Stimulated activated CD8-positive, alpha-beta memory T cell treated with anti-CD3 and anti-CD28 coated beads, Interleukin-12 subunit alpha, Interleukin-12 subunit beta, amount 100 ng/mL, for 4 hours (primary cell): Measurements from ENCODE around the gene PNMT.

Experiments used
- DNase-seq: peaks from one replicate; pipeline ENCODE4 v3.0.0-alpha.2; 2020; ENCODE audit warnings: low read depth

Gene PNMT

DNA sequence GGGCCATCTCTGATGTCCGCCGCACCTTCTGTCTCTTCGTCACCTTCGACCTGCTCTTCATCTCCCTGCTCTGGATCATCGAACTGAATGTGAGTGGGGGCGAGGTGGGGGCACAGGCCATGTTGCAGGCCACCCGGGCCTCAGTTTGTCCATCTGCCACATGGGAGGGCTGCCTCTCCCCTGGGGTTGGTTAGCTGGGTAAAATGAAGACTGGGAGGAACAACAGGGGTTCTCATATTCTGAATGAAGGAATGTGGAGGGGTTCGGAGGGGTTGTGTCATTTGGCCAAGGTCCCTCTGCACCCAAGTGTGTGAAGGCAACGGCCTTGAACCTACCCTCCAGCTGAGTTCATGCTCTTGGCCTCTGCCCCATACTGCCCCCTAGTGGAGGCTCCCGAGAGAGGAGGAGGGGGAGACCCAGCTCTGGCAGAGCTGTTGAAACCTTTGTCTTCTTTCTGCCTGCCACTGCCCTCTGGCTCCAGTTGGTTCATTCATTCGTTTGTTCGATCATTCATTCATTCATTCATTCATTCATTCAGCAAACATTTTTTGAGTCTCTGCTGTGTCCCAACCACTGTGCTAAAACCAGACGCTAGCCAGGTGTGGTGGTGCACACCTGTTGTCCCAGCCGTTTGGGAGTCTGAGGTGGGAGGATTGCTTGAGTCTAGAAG is 14.5 kb upstream of the PNMT start:
- peak; percentile 54 for DNase-seq

DNA sequence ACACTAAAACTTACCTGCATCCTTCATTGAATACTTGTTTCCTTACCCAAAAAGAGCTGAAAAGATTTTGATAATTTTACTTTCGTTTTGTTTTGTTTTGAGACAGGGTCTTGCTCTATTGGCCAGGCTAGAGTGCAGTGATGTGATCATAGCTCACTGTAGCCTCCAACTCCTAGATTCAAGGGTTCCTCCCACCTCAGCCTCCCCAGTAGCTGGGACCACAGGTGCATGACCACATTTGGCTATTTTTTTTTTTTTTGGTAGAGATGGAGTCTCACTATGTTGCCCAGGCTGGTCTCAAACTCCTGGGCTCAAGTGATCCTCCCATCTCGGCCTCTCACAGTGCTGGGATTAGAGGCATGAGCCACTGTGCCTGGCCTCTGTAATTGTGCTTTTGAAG is 13.1 kb upstream of the PNMT start:
- DNase-seq, result no peak

DNA sequence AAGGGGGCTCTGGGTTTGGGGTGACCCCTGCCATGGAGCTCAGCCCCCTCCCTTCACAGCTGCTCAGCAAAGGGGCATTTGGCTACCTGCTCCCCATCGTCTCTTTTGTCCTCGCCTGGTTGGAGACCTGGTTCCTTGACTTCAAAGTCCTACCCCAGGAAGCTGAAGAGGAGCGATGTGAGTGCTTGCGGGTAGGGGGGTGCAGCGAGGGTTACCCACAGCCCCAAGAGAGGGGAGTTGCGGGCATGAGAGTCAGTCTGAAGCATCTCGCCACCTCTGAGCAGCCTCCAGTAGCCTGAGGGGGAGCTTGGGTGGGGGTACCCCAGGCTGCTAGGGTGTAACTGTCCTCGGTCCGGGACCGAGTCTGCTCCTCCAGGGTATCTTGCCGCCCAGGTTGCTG is 9.9 kb upstream of the PNMT start:
- DNase-seq, result no peak

GRCh38 chr17:39658760-39659159 is 9.5 kb upstream of the PNMT start:
- DNase-seq, result no peak

DNA sequence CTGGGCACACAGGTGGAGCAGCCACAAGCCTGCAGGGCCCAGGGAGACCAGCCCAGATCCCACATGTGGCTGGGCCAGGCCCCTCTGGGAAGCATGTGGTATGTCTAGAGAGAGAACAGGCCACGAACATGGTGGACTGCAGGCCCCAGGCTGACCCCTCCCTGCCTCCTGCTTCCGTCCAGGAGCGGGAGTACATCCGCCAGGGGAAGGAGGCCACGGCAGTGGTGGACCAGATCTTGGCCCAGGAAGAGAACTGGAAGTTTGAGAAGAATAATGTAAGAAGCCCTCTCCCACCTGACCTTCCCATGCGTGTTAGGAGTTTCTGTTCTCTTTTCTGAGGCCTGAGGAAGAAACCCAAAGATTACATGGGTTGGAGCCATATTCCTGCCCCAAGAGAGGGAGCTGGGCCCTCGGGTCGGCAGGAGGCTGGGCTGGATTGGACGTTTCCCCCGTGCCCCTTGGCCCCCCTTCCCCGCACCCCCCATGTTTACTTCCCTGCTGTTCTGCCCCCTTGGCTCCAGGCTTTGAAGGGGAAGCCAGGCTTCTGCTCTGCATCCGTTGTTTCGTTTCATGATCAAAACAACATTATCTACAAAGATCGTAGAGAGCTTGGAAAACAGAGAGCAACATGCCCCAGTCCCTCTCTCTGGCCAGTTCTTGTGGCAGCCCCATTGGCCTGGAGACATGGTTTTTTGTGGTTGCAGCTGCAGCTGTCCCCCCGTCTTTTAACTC is 8.8 kb upstream of the PNMT start:
- no peak for DNase-seq

- DNase-seq, result no peak
Observed at GRCh38 chr17:39660011-39660360, 8.3 kb upstream of the PNMT start.

DNA sequence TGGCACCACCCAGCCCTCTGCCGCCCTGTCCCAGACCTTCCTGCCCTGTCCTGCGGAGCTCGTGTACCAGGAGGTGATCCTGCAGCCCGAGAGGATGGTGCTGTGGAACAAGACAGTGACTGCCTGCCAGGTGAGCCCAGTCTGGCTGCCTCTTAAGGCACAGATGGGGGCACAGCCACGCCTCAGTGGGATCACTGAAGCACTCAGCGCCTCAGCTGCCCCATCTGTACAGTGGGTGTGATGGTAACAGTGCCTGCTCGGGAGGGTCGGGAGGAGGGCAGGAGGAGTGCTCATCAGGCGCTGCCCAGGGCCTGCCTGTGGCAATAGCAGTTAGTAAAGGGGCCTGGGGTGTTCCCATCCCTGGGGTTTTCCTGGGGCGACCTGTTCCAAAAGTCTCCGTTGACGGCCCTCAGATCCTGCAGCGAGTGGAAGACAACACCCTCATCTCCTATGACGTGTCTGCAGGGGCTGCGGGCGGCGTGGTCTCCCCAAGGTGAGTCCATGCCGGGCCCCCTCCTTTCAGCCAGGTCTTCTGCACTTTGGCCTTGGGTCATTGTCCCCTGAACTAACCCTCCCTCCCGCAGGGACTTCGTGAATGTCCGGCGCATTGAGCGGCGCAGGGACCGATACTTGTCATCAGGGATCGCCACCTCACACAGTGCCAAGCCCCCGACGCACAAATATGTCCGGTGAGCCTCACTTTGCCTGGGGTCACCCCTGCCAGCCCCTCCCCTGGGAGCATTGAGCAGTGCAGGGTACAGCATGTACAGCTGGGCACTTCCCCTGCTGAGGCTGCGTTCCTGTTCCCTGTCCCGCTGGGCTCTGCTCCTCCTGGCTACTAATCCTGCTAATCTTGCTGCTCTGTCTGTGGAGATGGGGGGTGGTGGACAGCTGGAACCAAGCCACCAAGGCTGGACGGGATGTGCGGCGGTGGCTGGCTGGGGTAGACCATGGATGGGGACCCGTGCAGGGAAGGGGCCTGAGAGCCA is 7.6 kb upstream of the PNMT start:
- no peak for DNase-seq

GRCh38 chr17:39661744-39662541 is 6.3 kb upstream of the PNMT start:
- DNase-seq, result no peak

GRCh38 chr17:39662551-39663339 is 5.5 kb upstream of the PNMT start:
- no peak for DNase-seq

GRCh38 chr17:39663340-39663687 is 4.9 kb upstream of the PNMT start:
- no peak for DNase-seq

- DNase-seq, result no peak
Observed at GRCh38 chr17:39663688-39664580, 4.3 kb upstream of the PNMT start.

DNA sequence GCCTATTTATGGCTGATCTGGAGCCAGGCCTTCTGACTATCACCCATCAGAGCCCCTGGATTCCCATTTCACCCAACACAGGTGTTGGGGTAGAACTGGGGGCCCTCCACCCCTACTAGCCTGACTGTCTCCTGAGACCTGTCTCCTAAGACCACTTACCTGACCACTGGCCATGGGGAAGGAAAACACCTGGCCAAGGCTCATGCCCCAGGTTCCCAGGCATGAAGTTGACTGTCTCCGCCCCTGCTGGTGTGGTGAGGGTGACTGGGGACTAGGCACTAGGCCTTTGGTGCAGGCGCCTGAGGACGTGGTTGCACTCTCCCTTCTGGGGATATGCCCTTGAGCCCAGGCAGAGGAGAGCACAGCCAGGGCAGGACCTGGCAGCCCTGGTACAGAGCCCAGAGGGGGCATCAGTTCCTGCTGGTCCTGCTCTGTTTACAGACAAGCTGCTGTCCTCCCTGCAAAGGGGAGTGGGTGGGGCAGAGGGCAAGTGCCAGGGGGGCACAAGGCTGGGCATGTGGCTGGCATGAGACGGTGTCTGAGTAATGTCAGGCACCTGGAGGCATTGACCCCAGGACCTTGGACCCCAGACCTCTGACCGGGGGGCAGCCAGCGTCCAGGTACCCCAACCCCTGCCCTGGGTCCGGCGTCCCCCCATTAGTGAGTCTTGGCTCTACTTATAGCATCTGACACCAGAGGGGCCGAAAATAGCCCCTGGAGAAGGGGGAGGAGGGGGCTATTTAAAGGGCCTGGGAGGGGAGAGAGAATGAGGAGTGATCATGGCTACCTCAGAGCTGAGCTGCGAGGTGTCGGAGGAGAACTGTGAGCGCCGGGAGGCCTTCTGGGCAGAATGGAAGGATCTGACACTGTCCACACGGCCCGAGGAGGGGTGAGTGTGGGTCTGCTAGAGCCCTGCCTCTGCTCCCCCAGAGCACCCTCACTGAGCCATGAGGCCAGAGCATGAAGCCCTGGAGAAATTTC is 3.4 kb upstream of the PNMT start, which contains the start of gene TCAP:
Gene TCAP (plus strand): TSS at position 769 of the 981 bp plus-strand sequence. CDS start 11 bp downstream, at position 780.
- DNase-seq, result no peak

GRCh38 chr17:39665642-39666224 is 2.5 kb upstream of the PNMT start:
- no peak for DNase-seq

DNA sequence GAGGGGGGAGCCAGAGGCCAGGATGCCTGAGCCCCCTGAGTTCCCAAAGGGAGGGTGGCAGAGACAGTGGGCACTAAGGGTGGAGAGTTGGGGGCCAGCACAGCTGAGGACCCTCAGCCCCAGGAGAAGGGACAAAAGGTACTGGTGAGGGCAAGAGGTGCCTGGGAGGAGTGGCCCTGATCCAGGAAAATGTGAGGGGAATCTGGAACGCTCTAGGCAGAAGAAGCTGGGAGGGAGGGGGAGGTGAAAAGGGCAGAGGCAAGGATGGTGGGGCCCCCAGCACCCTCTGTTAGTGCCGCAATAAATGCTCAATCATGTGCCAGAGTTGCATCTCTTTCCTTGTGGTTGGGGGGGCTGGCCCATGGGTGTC is 2.0 kb upstream of the PNMT start:
- DNase-seq, result no peak

DNA sequence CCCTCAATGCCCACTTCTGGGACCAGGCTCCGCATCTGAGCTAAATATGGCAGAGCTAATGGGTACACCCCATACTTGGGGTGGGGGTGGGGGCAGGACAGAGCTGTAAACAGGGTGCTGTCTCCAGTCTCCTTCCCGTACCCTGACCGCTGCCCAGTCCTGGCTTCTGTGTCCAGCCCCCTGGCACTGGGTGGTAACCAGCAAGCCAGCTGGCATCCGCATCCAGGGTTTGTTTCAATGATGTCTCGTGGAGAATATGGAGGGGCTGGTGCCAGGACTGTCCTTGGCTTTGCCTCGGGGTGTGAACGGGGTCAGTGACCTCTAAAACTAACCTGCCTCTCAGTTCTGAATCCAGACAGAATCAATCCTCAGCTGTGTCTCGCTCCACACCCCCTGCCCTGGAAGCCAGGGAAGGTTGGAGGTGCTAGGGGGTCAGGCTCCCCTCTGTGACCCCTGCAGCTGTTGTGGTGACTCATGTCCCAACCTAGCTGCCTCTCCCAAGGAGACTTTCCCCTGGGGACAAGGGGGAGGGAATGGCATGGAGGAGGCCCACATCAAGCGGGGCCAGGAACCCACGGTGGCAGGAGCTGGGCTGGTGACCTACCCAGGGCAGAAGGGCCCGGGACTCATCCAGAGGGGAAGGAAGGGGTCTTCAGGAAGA is 1.5 kb upstream of the PNMT start:
- DNase-seq, result no peak

DNA sequence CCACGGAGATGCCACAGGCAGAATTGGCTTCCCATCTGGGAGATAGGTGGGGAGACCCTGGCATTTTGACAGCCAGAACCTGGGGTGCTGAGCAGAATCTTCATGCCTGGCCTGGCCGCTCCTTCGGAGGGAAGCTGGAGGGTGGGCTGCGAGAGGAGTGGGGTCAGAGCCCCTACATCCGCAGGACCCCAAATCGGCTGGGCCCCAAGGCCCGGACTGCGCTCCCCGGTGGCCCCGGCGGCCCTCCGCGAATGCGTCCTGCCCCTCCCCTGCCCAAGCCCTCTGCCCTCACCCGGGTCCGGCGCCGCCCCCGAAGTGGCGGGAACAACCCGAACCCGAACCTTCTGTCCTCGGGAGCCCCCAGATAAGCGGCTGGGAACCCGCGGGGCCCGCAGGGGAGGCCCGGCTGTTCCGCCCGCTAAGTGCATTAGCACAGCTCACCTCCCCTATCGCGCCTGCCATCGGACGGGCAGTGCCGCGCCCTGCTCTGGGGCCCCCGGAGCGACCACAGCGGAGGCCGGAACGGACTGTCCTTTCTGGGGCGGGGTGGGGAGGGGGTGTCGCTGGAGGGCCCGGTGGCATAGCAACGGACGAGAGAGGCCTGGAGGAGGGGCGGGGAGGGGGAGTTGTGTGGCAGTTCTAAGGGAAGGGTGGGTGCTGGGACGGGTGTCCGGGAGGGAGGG is 850 bp upstream of the PNMT start:
- no peak for DNase-seq
